ENCODE results near the gene SORBS1. TPM values are rescaled to one million over a fixed set of nuclear protein-coding genes. Genes with fewer than 3 reads are reported as not detected.

The SORBS1 gene
- total and polyA plus RNA-seq, 2 experiments from 2014 or later, result 0.65 to 1.2 TPM

DNA sequence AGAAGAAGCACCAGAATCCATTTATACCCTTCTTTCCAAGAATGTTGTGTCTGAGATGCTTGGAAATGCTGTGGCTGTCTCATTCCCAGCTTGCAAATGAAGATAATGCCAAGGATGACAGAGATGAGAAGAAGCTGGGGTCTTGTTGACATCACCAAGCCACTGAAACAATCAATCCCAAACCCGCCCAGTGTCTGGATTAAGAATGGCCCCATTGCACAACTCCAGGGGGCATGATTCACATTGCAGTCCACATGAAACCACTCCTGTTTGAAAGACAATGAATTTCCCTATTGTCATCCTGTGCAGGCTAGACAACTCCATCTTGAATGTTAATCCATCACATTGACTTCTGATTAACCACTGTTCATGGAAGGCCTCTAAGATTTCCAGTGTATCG, 28.6 kb downstream of the SORBS1 start:
- Histone ChIP-seq H3K27ac (no peak overlapping the region), H3F3A (ENCODE audit: insufficient read depth) (peaks cover 10% of the 10 kb centered on the region; the same call in 1 of the 2 replicates), H2AFZ (no peak overlapping the region), H3K4me2 (ENCODE audit: unreplicated experiment) (no peak overlapping the region), H3K27me3 (replicated peaks; ENCODE audit: insufficient read depth) (no peaks in the 10 kb centered on the region), H3K36me3 (ENCODE audit: low read depth) (no peaks in the 10 kb centered on the region), H3K4me1 (ENCODE audit: insufficient read depth) (peaks cover 4% of the 10 kb centered on the region; the same call in 1 of the 2 replicates), H3K79me2 (ENCODE audit: insufficient read depth) (no peaks in the 10 kb centered on the region), H3K9me3 (ENCODE audit: low read depth) (no peaks in the 10 kb centered on the region), H3K9ac (no peak overlapping the region), H4K20me1 (ENCODE audit: insufficient read depth) (no peaks in the 10 kb centered on the region), H3K9me2 (ENCODE audit: insufficient read depth) (no peaks in the 10 kb centered on the region), H3K4me3 (no peak overlapping the region)
- TF ChIP-seq EZH2 (IDR thresholded peaks at IDR 0.05; ENCODE audit: insufficient read depth, poor library complexity, severe bottlenecking) (no peak), EZH2phosphoT487 (IDR thresholded peaks at IDR 0.05; ENCODE audit: insufficient read depth, low read depth) (no peak)
- peak; percentile 42 for DNase-seq
- 89 to 90% methylated on average over 2 of the region's 2 CpGs for WGBS, 2 experiments (ENCODE audit: low coverage in 1 of 2, low lambda C conversion rate in 2 of 2, missing lambda C conversion rate in 2 of 2)
- in situ Hi-C loops (cut with MboI), result no loop called here

DNA sequence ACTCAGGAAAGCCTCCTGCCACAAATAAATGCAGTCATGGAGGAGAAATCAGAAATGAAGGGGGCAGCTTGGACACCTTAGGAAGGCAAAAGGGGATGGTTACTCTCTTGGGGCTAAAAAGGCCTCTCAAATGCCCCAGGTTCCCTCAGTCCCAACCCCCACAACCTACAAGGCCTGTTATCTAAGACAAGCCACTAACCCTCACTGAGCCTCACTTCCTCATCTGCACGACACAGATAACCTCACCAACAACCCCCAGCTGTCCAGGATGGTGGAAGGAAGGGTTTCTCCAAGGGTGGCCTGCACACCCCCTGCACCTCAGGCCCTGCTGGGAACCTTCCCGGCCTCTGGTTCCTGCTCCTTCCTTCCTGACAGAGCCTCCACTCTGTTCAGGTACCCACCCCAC, 29.2 kb downstream of the SORBS1 start:
- peaks cover 4% of the 10 kb centered on the region; the same call in 1 of the 2 replicates for H3K4me1 ChIP-seq (ENCODE audit: insufficient read depth)
- no peak overlapping the region for H3K4me2 ChIP-seq (ENCODE audit: unreplicated experiment)

DNA sequence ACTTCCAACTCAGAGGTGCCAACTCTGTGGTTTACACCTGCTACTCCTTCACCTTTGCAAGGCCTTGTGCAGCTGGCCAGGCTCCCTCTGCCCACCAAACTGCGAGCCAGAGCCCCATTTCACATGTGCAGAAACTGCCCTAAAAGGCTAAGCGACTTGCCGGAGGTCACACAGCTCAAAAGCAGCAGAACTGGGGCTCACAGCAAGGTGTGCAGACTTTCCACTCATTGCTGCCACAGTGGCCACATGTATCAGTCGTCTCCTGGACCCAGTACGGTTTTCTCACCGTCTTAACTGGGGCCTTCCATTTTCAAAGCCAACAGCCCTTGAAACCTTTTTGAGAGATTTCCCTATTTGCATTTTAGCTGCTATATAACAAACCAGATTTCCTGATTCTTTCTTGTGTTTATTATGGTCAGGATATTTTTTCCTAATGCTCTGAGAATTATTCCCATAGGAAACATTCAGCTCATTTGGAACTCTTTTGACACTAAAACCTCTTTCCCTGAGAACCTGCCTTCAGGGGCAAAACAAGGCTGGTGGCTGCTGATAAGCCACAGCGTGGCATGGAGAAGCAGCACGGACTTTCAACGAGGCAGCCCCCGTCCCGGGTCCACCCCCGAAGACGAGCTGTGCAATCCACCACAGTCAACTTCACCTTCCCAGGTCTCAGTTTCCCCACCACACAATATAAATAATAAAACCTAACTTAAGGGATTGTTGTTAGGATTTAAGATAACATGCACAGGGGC, 29.9 kb downstream of the SORBS1 start:
- in situ Hi-C loops (cut with MboI), result no loop called here
- TF ChIP-seq EZH2phosphoT487 (IDR thresholded peaks at IDR 0.05; ENCODE audit: insufficient read depth, low read depth) (no peak), EZH2 (IDR thresholded peaks at IDR 0.05; ENCODE audit: insufficient read depth, poor library complexity, severe bottlenecking) (no peak)
- peaks cover 10% of the 10 kb centered on the region; the same call in 1 of the 2 replicates for H3F3A ChIP-seq (ENCODE audit: insufficient read depth)
- no peaks in the 10 kb centered on the region for H4K20me1 ChIP-seq (ENCODE audit: insufficient read depth)
- no peaks in the 10 kb centered on the region for H3K36me3 ChIP-seq (ENCODE audit: low read depth)
- H3K9ac ChIP-seq, result no peak overlapping the region
- no peak overlapping the region for H3K27ac ChIP-seq
- WGBS, 2 experiments (ENCODE audit: low coverage in 1 of 2, low lambda C conversion rate in 2 of 2, missing lambda C conversion rate in 2 of 2), result 74 to 75% methylated on average over 13 of the region's 13 CpGs
- no peak overlapping the region for H2AFZ ChIP-seq
- H3K79me2 ChIP-seq (ENCODE audit: insufficient read depth), result no peaks in the 10 kb centered on the region
- H3K4me2 ChIP-seq (ENCODE audit: unreplicated experiment), result no peak overlapping the region
- no peaks in the 10 kb centered on the region for H3K9me2 ChIP-seq (ENCODE audit: insufficient read depth)
- no peak overlapping the region for H3K4me3 ChIP-seq
- H3K27me3 ChIP-seq (replicated peaks; ENCODE audit: insufficient read depth), result no peaks in the 10 kb centered on the region
- DNase-seq, result no peak
- no peaks in the 10 kb centered on the region for H3K9me3 ChIP-seq (ENCODE audit: low read depth)
- H3K4me1 ChIP-seq (ENCODE audit: insufficient read depth), result peaks cover 4% of the 10 kb centered on the region; the same call in 1 of the 2 replicates

More for the DNA sequence above, 29.2 kb downstream of the SORBS1 start:
- no peaks in the 10 kb centered on the region for H3K27me3 ChIP-seq (replicated peaks; ENCODE audit: insufficient read depth)
- no peaks in the 10 kb centered on the region for H4K20me1 ChIP-seq (ENCODE audit: insufficient read depth)
- in situ Hi-C loops (cut with MboI), result no loop called here
- no peaks in the 10 kb centered on the region for H3K9me2 ChIP-seq (ENCODE audit: insufficient read depth)
- 93 to 100% methylated on average over 2 of the region's 2 CpGs for WGBS, 2 experiments (ENCODE audit: low coverage in 1 of 2, low lambda C conversion rate in 2 of 2, missing lambda C conversion rate in 2 of 2)
- H3K27ac ChIP-seq, result no peak overlapping the region
- H3K79me2 ChIP-seq (ENCODE audit: insufficient read depth), result no peaks in the 10 kb centered on the region
- no peak for TF ChIP-seq EZH2 (IDR thresholded peaks at IDR 0.05; ENCODE audit: insufficient read depth, poor library complexity, severe bottlenecking)
- no peak for TF ChIP-seq EZH2phosphoT487 (IDR thresholded peaks at IDR 0.05; ENCODE audit: insufficient read depth, low read depth)
- no peaks in the 10 kb centered on the region for H3K9me3 ChIP-seq (ENCODE audit: low read depth)
- H3F3A ChIP-seq (ENCODE audit: insufficient read depth), result peaks cover 10% of the 10 kb centered on the region; the same call in 1 of the 2 replicates
- H2AFZ ChIP-seq, result no peak overlapping the region
- H3K4me3 ChIP-seq, result no peak overlapping the region
- no peaks in the 10 kb centered on the region for H3K36me3 ChIP-seq (ENCODE audit: low read depth)
- no peak overlapping the region for H3K9ac ChIP-seq
- DNase-seq, result no peak

DNA sequence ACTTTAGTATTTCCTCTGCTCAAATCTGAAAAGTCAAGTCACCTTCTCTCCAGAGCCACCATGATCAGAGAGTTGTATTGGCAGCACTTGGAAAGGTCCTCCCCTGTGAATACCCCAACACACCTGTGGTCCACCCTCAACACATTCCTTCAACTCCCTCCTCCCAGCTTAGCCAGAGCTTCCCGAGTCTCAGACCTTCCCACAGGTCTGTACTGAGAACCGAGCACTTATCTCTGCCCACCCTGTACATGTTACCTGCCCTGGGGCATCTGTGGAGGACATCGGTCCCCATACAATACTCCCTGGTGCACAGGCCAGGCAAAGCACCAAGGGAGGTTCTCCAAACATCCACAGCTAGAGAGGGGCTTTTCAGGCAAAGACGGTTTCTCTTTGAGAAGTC, 30.6 kb downstream of the SORBS1 start:
- 82 to 86% methylated on average over 3 of the region's 4 CpGs for WGBS, 2 experiments (ENCODE audit: low coverage in 1 of 2, low lambda C conversion rate in 2 of 2, missing lambda C conversion rate in 2 of 2)
- DNase-seq, result no peak
- H3K79me2 ChIP-seq (ENCODE audit: insufficient read depth), result no peaks in the 10 kb centered on the region
- no peaks in the 10 kb centered on the region for H3K9me3 ChIP-seq (ENCODE audit: low read depth)
- H4K20me1 ChIP-seq (ENCODE audit: insufficient read depth), result no peaks in the 10 kb centered on the region
- no peaks in the 10 kb centered on the region for H3K9me2 ChIP-seq (ENCODE audit: insufficient read depth)
- no peak overlapping the region for H3K4me2 ChIP-seq (ENCODE audit: unreplicated experiment)
- peaks cover 4% of the 10 kb centered on the region; the same call in 1 of the 2 replicates for H3K4me1 ChIP-seq (ENCODE audit: insufficient read depth)
- H3K27me3 ChIP-seq (replicated peaks; ENCODE audit: insufficient read depth), result no peaks in the 10 kb centered on the region
- in situ Hi-C loops (cut with MboI), result no loop called here
- H3F3A ChIP-seq (ENCODE audit: insufficient read depth), result peaks cover 10% of the 10 kb centered on the region; the same call in 1 of the 2 replicates
- H3K27ac ChIP-seq, result no peak overlapping the region
- no peak overlapping the region for H3K4me3 ChIP-seq
- H2AFZ ChIP-seq, result no peak overlapping the region
- H3K36me3 ChIP-seq (ENCODE audit: low read depth), result no peaks in the 10 kb centered on the region
- TF ChIP-seq EZH2phosphoT487 (IDR thresholded peaks at IDR 0.05; ENCODE audit: insufficient read depth, low read depth), result no peak
- no peak for TF ChIP-seq EZH2 (IDR thresholded peaks at IDR 0.05; ENCODE audit: insufficient read depth, poor library complexity, severe bottlenecking)
- no peak overlapping the region for H3K9ac ChIP-seq

All from GM23248 (cell line).